ENCODE data around the gene ADGRL3. TPM values are rescaled to one million over a fixed set of nuclear protein-coding genes. Genes with fewer than 3 reads are reported as not detected.

ADGRL3 gene
- total RNA-seq, 4 donors from 2014 or later = 6.1 to 26.0 (median 7.3) TPM

GRCh38 chr4:62075521-62075920 lies 875.4 kb downstream of the ADGRL3 start:
- 81 to 88% methylated on average over 3 of the region's 3 CpGs for WGBS, 2 donors (ENCODE audit: low coverage in 1 of 2)
- no peaks in the 10 kb centered on the region for H3K9me3 ChIP-seq
- no peak for ATAC-seq
- H3K36me3 ChIP-seq = no peaks in the 10 kb centered on the region
- no peak overlapping the region for H3K4me3 ChIP-seq
- H3K27me3 ChIP-seq = no peaks in the 10 kb centered on the region
- no peaks in the 10 kb centered on the region for H3K4me1 ChIP-seq
- no peak for TF ChIP-seq EP300 (IDR thresholded peaks at IDR 0.05)
- no peak overlapping the region for H3K27ac ChIP-seq

- Histone ChIP-seq H3K36me3 (no peaks in the 10 kb centered on the region), H3K27me3 (no peaks in the 10 kb centered on the region), H3K4me1 (no peaks in the 10 kb centered on the region), H3K4me3 (no peak overlapping the region), H3K27ac (no peak overlapping the region), H3K9me3 (no peaks in the 10 kb centered on the region)
- WGBS, 2 donors (ENCODE audit: low coverage in 1 of 2) = 71 to 84% methylated on average over 1 of the region's 1 CpG
- no peak for ATAC-seq
- TF ChIP-seq POLR2A (IDR thresholded peaks at IDR 0.05) (no peak), POLR2AphosphoS5 (IDR thresholded peaks at IDR 0.05) (no peak), CTCF (IDR thresholded peaks at IDR 0.05) (no peak), EP300 (IDR thresholded peaks at IDR 0.05) (no peak)
Measured at GRCh38 chr4:62077406-62077805, 877.3 kb downstream of the ADGRL3 start.

- Histone ChIP-seq H3K9me3 (no peaks in the 10 kb centered on the region), H3K4me1 (no peaks in the 10 kb centered on the region), H3K36me3 (no peaks in the 10 kb centered on the region), H3K27ac (no peak overlapping the region), H3K4me3 (no peak overlapping the region), H3K27me3 (no peaks in the 10 kb centered on the region)
- no peak for ATAC-seq
- no peak for TF ChIP-seq EP300 (IDR thresholded peaks at IDR 0.05)
- TF ChIP-seq POLR2A (IDR thresholded peaks at IDR 0.05) = no peak
- TF ChIP-seq CTCF (IDR thresholded peaks at IDR 0.05) = no peak
- TF ChIP-seq POLR2AphosphoS5 (IDR thresholded peaks at IDR 0.05) = no peak
- WGBS, 2 donors (ENCODE audit: low coverage in 1 of 2) = 53 to 71% methylated on average over 1 of the region's 1 CpG
Measured at GRCh38 chr4:62080431-62080830, 880.3 kb downstream of the ADGRL3 start.

- no peaks in the 10 kb centered on the region for H3K36me3 ChIP-seq
- no peak for ATAC-seq
- peaks cover 0 to 14% (median 0%) of the 10 kb centered on the region in 3 donors for H3K9me3 ChIP-seq
- no peaks in the 10 kb centered on the region for H3K4me1 ChIP-seq
- no peak overlapping the region for H3K27ac ChIP-seq
- TF ChIP-seq POLR2AphosphoS5 (IDR thresholded peaks at IDR 0.05) = no peak
- TF ChIP-seq POLR2A (IDR thresholded peaks at IDR 0.05) = no peak
- TF ChIP-seq CTCF (IDR thresholded peaks at IDR 0.05) = no peak
- TF ChIP-seq EP300 (IDR thresholded peaks at IDR 0.05) = no peak
- H3K4me3 ChIP-seq = no peak overlapping the region
- no peaks in the 10 kb centered on the region for H3K27me3 ChIP-seq
Measured at GRCh38 chr4:62087706-62088105, 887.6 kb downstream of the ADGRL3 start.

GRCh38 chr4:62093735-62094134 lies 893.6 kb downstream of the ADGRL3 start:
- Histone ChIP-seq H3K4me3 (no peak overlapping the region), H3K27ac (no peak overlapping the region), H3K9me3 (peaks cover 0 to 16% (median 0%) of the 10 kb centered on the region in 3 donors), H3K36me3 (no peaks in the 10 kb centered on the region), H3K4me1 (no peaks in the 10 kb centered on the region), H3K27me3 (no peaks in the 10 kb centered on the region)
- no CpG with 5 or more reads among the region's 4 CpGs for WGBS, 2 donors (ENCODE audit: low coverage in 1 of 2)
- no peak for ATAC-seq
- no peak for TF ChIP-seq POLR2A (IDR thresholded peaks at IDR 0.05)
- TF ChIP-seq CTCF (IDR thresholded peaks at IDR 0.05) = no peak
- TF ChIP-seq EP300 (IDR thresholded peaks at IDR 0.05) = no peak
- no peak for TF ChIP-seq POLR2AphosphoS5 (IDR thresholded peaks at IDR 0.05)
